AG09309 (cell line): ENCODE data around the gene OTOR.

Source experiments
- DNase-seq: peaks from one replicate; pipeline ENCODE4 v3.0.0-alpha.2; 2010; ENCODE audit warnings: low read depth
- H3K4me3 ChIP-seq: 2 replicates; pipeline ENCODE4 v1.5.1; 2011; ENCODE audit warnings: mild to moderate bottlenecking, low read depth, low read length, moderate library complexity; ENCODE audit not compliant: control insufficient read depth
- TF ChIP-seq, protein P1 (sequence below): IDR thresholded peaks from 2 replicates; pipeline ENCODE4 v1.5.1; 2011; ENCODE audit warnings: mild to moderate bottlenecking, low read depth, low read length, inconsistent platforms; ENCODE audit not compliant: insufficient read depth, control insufficient read depth; ENCODE audit errors: missing control alignments

The OTOR gene

DNA sequence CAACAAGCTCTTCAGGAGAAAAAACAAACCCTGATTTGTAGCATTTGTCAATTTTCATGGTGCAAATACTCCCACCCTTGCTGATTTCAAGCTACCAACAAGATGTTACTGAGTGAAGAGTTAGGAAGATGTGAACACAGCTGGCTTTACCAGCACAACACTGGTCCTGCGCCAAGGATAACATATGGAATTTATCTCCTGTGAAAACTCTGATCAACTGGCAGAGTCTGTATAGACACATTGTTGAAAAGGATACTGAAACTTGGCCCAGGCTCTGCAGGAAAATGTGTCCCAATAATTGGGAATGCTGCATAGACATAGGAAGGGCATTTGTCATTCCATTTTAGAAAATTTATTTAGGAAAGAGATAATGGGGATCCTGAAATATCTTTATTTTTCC lies 29.0 kb downstream of the OTOR start:
- no peak overlapping the region for H3K4me3 ChIP-seq
- TF ChIP-seq, protein P1, sequence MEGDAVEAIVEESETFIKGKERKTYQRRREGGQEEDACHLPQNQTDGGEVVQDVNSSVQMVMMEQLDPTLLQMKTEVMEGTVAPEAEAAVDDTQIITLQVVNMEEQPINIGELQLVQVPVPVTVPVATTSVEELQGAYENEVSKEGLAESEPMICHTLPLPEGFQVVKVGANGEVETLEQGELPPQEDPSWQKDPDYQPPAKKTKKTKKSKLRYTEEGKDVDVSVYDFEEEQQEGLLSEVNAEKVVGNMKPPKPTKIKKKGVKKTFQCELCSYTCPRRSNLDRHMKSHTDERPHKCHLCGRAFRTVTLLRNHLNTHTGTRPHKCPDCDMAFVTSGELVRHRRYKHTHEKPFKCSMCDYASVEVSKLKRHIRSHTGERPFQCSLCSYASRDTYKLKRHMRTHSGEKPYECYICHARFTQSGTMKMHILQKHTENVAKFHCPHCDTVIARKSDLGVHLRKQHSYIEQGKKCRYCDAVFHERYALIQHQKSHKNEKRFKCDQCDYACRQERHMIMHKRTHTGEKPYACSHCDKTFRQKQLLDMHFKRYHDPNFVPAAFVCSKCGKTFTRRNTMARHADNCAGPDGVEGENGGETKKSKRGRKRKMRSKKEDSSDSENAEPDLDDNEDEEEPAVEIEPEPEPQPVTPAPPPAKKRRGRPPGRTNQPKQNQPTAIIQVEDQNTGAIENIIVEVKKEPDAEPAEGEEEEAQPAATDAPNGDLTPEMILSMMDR: no peak
- DNase-seq: no peak

DNA sequence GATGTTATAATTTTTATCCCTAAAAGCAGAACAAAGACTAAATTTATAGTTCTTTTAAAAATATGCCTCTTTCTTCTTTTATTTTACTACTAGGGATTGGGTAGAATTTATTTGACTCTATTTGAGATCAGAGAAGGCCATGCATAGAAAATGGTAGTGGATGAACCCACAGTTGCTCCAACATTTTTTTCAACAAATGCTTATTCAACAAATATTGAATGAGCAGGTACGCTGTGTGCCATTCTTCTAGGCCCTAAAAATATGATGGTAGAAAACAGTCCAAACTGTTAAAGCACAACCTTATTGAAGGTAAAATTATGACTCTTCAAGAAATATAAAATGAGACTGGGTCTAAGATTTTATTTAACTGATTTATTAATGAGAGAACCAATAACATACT lies 30.0 kb downstream of the OTOR start:
- TF ChIP-seq, protein P1: no peak
- no peak for DNase-seq
- no peak overlapping the region for H3K4me3 ChIP-seq

DNA sequence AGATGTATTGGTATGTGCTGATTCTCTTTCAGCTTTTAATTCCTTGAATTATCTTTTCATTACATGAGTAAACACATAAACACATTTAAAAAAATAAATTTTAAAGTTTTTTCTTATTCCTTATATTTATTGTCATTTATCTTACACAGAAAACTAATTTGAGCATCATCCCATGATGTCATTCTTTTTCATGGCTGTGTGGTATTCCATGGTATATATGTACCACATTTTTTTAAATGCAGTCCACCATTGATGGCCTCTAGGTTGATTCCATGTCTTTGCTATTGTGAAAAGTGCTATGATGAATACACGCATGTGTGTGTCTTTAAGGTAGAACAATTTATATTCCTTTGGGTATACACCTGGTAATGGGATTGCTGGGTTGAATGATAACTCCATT lies 33.3 kb downstream of the OTOR start:
- no peak overlapping the region for H3K4me3 ChIP-seq
- no peak for DNase-seq
- TF ChIP-seq, protein P1: no peak

DNA sequence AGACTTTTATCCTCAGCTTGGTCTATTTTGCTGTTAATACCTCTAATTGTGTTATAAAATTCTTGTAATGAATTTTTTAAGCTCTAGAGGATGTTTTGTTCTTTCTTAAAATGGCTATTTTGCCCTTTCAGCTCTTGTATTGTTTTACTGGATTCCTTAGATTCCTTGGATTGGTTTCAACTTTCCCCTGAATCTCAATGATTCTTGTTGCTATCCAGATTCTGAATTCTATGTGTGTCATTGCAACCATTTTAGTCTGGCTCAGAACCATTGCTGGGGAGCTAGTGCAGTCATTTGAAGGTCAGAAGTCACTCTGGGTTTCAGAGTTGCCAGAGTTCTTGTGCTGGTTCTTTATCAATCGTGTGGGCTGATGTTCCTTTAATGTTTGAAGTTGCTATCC lies 37.1 kb downstream of the OTOR start:
- TF ChIP-seq, protein P1: no peak
- no peak overlapping the region for H3K4me3 ChIP-seq
- DNase-seq: no peak
